ENCODE data around the gene ITGB3. TPM values are rescaled to one million over a fixed set of nuclear protein-coding genes. Genes with fewer than 3 reads are reported as not detected.

The ITGB3 gene
- total and polyA plus RNA-seq, 2 of the 8 experiments (the other 6 are each of a cell fraction or from before 2014, with no cell fraction given): 0.08 to 0.09 TPM

DNA sequence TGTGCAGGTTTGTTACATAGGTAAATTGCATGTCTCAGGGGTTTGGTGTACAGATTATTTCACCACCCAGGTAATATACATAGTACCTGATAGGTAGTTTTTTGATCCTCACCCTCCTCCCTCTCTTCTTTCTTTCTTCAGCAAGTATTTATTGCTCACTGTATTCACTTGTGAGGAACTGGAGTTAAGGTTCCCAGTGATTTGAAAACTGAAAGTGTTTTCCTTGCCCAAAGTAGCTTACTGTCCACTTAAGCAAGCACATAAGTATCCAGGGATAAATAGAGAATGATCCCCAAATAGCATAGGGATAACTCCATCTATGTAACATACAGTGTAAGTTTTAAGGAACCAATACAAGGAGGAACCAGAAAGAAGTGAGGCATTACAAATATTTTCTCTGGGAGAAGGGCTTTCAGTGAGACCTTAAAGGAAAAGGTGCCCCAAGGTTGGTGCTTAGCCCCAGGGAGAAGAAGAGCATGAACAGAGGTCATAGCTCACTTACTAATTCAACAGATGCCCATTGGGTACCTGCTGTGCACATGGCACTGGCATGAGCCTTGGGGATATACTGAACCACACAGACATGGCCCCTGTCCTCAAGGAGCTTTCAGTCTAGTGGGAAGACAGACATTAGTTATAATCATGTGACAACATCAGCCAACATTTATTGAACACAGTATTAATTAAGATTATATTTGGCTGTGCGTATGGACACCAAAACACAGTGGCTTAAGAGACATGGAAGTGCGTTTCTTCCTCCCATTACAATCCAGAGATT lies 27.5 kb upstream of the ITGB3 start:
- Histone ChIP-seq H4K5ac (ENCODE audit: insufficient read length, low read depth, low read length) (no peak overlapping the region), H3K23ac (ENCODE audit: insufficient read length) (no peak overlapping the region), H3K9ac (replicated peaks in 1 of 4; ENCODE audit: extremely low read depth in 1 of 4, low read depth in 3 of 4, low read length in 3 of 4) (no peak overlapping the region), H3K27ac (ENCODE audit: low read depth, low read length) (no peak overlapping the region), H4K20me1 (replicated peaks in 1 of 2; ENCODE audit: control insufficient read depth in 1 of 2, insufficient read depth in 2 of 2, low read length in 2 of 2) (no peaks in the 10 kb centered on the region), H3K4me2 (ENCODE audit: insufficient read depth in 1 of 2, low read depth in 2 of 2, low read length in 2 of 2) (no peak overlapping the region), H3K4me3 (ENCODE audit: extremely low read depth in 1 of 4, insufficient read depth in 2 of 4, low read depth in 3 of 4, low read length in 4 of 4) (no peak overlapping the region), H3K18ac (ENCODE audit: extremely low read depth, low read length) (no peak overlapping the region), H2BK12ac (ENCODE audit: low read depth, low read length) (no peak overlapping the region), H3K27me3 (replicated peaks in 1 of 4; ENCODE audit: control insufficient read depth in 3 of 4, extremely low read depth in 1 of 4, insufficient read depth in 3 of 4, low read length in 3 of 4) (0 out of 7 replicates have a peak, but pooled peaks cover 0 to 1% (median 0%) of the 10 kb centered on the region in 4 experiments), H2BK20ac (ENCODE audit: low read length) (no peak overlapping the region), H4K91ac (replicated peaks; ENCODE audit: insufficient read length, low read length) (no peak overlapping the region), H2AK5ac (ENCODE audit: low read depth, low read length) (no peak overlapping the region), H4K8ac (ENCODE audit: extremely low read depth, insufficient read depth, low read length) (no peak overlapping the region), H3K9me3 (ENCODE audit: insufficient read depth in 2 of 2, low read depth in 1 of 2, low read length in 1 of 2) (peaks cover 0 to 10% of the 10 kb centered on the region in 2 experiments; a peak in 2 of 4 replicates), H2BK15ac (ENCODE audit: low read length) (no peak overlapping the region), H3K4me1 (replicated peaks in 1 of 4; ENCODE audit: control insufficient read depth in 3 of 4, insufficient read depth in 4 of 4, low read length in 3 of 4) (peaks cover 0 to 3% (median 3%) of the 10 kb centered on the region in 4 experiments; a peak in 3 of 7 replicates), H3K56ac (replicated peaks; ENCODE audit: insufficient read length, low read depth, low read length) (no peak overlapping the region), H3K79me1 (ENCODE audit: low read depth, low read length) (no peaks in the 10 kb centered on the region), H2BK5ac (ENCODE audit: low read depth, low read length) (no peak overlapping the region), H3K36me3 (ENCODE audit: control insufficient read depth in 2 of 4, insufficient read depth in 4 of 4, low read length in 3 of 4) (no peaks in the 10 kb centered on the region), H3K79me2 (ENCODE audit: control insufficient read depth in 1 of 2, insufficient read depth in 2 of 2, low read length in 2 of 2) (no peaks in the 10 kb centered on the region), H3K14ac (ENCODE audit: insufficient read length) (no peak overlapping the region), H2BK120ac (replicated peaks; ENCODE audit: low read depth, low read length) (no peak overlapping the region), H3K4ac (replicated peaks; ENCODE audit: insufficient read length, low read depth, low read length) (no peak overlapping the region), H2AFZ (ENCODE audit: low read length) (no peak overlapping the region), H3K23me2 (ENCODE audit: low read depth, low read length) (no peaks in the 10 kb centered on the region)
- POLR2A ChIA-PET (ENCODE audit: partially characterized antibody): no interaction called here
- no peak for DNase-seq (ENCODE audit: low read depth in 1 of 2, low spot score in 2 of 2)
- no peak for FAIRE-seq
- 89% methylated on average over 2 of the region's 2 CpGs; no CpG with 5 or more reads in 1 of the 2 experiments for WGBS, 2 experiments (ENCODE audit: extremely low coverage in 1 of 2, insufficient coverage in 1 of 2, insufficient read length in 1 of 2, insufficient replicate concordance in 2 of 2, low coverage in 1 of 2, low lambda C conversion rate in 2 of 2, missing lambda C conversion rate in 1 of 2)
- CTCF ChIA-PET (ENCODE audit: partially characterized antibody): interaction anchor here (1.0 to 2.0 kb wide), 2 partner anchors 89 to 488 kb away, joined by 3 to 7 read pairs; no protein-coding TSS in a partner anchor
- TF ChIP-seq SP1 (IDR thresholded peaks at IDR 0.05; ENCODE audit: low read depth, low read length) (no peak), SRF (IDR thresholded peaks at IDR 0.05; ENCODE audit: low read depth, low read length) (no peak), RFX5 (IDR thresholded peaks at IDR 0.05; ENCODE audit: borderline replicate concordance, low read depth, low read length) (no peak), HDAC6 (IDR thresholded peaks at IDR 0.05; ENCODE audit: low read depth, low read length) (no peak), CHD1 (IDR thresholded peaks at IDR 0.05; ENCODE audit: low read depth, low read length) (no peak)
